Gastrocnemius medialis (tissue), 4 donors: ENCODE results near the gene DRC7. TPM values are rescaled to one million over a fixed set of nuclear protein-coding genes. Genes with fewer than 3 reads are reported as not detected.

Experiments
- ATAC-seq, 2 donors: fragments of 150-250 bp; one replicate each; pipeline ENCODE4 v1.9.1; 2016
- DNase-seq, 2 donors: peaks; one replicate each; pipeline ENCODE4 v3.0.0-alpha.2; 2019
- H3K27ac ChIP-seq, 4 donors: fragments of 200-600 bp; sonication (generic); 1 replicate in 1 of 4; 2 replicates in 3 of 4; pipeline ENCODE4 v1.5.1; 2016 to 2018; ENCODE audit warnings: mild to moderate bottlenecking in 2 of 4, moderate library complexity in 1 of 4
- H3K27me3 ChIP-seq, 3 donors: fragments of 200-600 bp; sonication (generic) in 2 of 3; 1 replicate in 1 of 3; 2 replicates in 2 of 3; pipeline versions ENCODE4 v1.5.1 to v1.6.0; 2016 to 2019; ENCODE audit warnings: mild to moderate bottlenecking in 1 of 3, moderate library complexity in 1 of 3
- H3K36me3 ChIP-seq, 2 donors: fragments of 200-600 bp; sonication (generic) in 1 of 2; one replicate each; pipeline ENCODE4 v1.5.1; 2017 to 2018
- H3K4me1 ChIP-seq, 2 donors: fragments of 200-600 bp; sonication (generic) in 1 of 2; one replicate each; pipeline ENCODE4 v1.5.1; 2016 to 2017; ENCODE audit warnings: mild to moderate bottlenecking in 2 of 2
- H3K4me3 ChIP-seq, 4 donors: fragments of 200-600 bp; sonication (generic) in 3 of 4; 1 replicate in 1 of 4; 2 replicates in 3 of 4; pipeline ENCODE4 v1.5.1; 2016 to 2019; ENCODE audit warnings: mild to moderate bottlenecking in 2 of 4
- H3K9me3 ChIP-seq, 3 donors: fragments of 200-600 bp; sonication (generic) in 2 of 3; 1 replicate in 1 of 3; 2 replicates in 2 of 3; pipeline ENCODE4 v1.5.1; 2016 to 2019
- CTCF ChIP-seq, 5 experiments: fragments of 450-650 bp in 3 of 5; fragments of 200-600 bp in 2 of 5; sonication (generic) in 2 of 5; IDR thresholded peaks in 4 of 5; conservative IDR thresholded peaks in 1 of 5; 1 replicate in 4 of 5; 2 replicates in 1 of 5; pipeline ENCODE4 v1.5.1; 2016 to 2019; ENCODE audit warnings: antibody characterized with exemption in 5 of 5, mild to moderate bottlenecking in 3 of 5, moderate library complexity in 3 of 5
- POLR2A ChIP-seq, 2 donors: fragments of 450-650 bp; IDR thresholded peaks; one replicate each; pipeline ENCODE4 v1.6.1; 2017; ENCODE audit warnings: antibody characterized with exemption in 2 of 2, mild to moderate bottlenecking in 2 of 2, moderate library complexity in 2 of 2
- in situ Hi-C, 4 donors: fragments of 200-750 bp; cut with MboI; loops; one replicate each; pipeline versions ENCODE4 v1.15.0 to v1.8.0; 2017; ENCODE audit warnings: low sequenced_read_pairs in 4 of 4
- intact Hi-C: fragments of 100-400 bp; cut with DNase I; formaldehyde crosslinking; loops from one replicate; pipeline ENCODE4 v1.15.1; 2023; ENCODE audit warnings: low total_unique reads
- total RNA-seq, 4 donors: library from RNA; depleted of rRNA; stranded (reverse); fragments of >200 nt; gene quantifications; one replicate each; pipeline versions ENCODE4 v1.1.0 to v1.2.3, GENCODE V29; 2016

Gene DRC7
- total RNA-seq, 4 donors from 2014 or later: not detected

- no peak for ATAC-seq
- TF ChIP-seq POLR2A (IDR thresholded peaks at IDR 0.05) (no peak), CTCF (IDR thresholded peaks at IDR 0.05 in 4 of 5, conservative IDR thresholded peaks at IDR 0.05 in 1 of 5) (no peak)
- Histone ChIP-seq H3K4me3 (no peak overlapping the region), H3K27me3 (no peaks in the 10 kb centered on the region), H3K4me1 (no peaks in the 10 kb centered on the region), H3K9me3 (no peaks in the 10 kb centered on the region), H3K36me3 (no peaks in the 10 kb centered on the region), H3K27ac (no peak overlapping the region)
- intact Hi-C loops: no loop called here
- in situ Hi-C loops: no loop called here
- DNase-seq: no peak
Measured at GRCh38 chr16:57666353-57667047, 28.1 kb upstream of the DRC7 start.

GRCh38 chr16:57667048-57667525 lies 27.5 kb upstream of the DRC7 start:
- DNase-seq (no peak), ATAC-seq (no peak)
- H3K9me3 ChIP-seq: no peaks in the 10 kb centered on the region
- in situ Hi-C loops (no loop called here), intact Hi-C loops (no loop called here)
- no peak overlapping the region for H3K4me3 ChIP-seq
- no peaks in the 10 kb centered on the region for H3K36me3 ChIP-seq
- H3K27ac ChIP-seq: no peak overlapping the region
- no peaks in the 10 kb centered on the region for H3K27me3 ChIP-seq
- TF ChIP-seq POLR2A (IDR thresholded peaks at IDR 0.05): no peak
- no peak for TF ChIP-seq CTCF (IDR thresholded peaks at IDR 0.05 in 4 of 5, conservative IDR thresholded peaks at IDR 0.05 in 1 of 5)
- no peaks in the 10 kb centered on the region for H3K4me1 ChIP-seq

- intact Hi-C loops: no loop called here
Measured at GRCh38 chr16:57667526-57668262, 26.9 kb upstream of the DRC7 start.

GRCh38 chr16:57668263-57668571 lies 26.4 kb upstream of the DRC7 start, which contains the start of gene ADGRG3:
TSS of gene ADGRG3 (plus strand) at chr16:57668306. CDS start at chr16:57668348, 42 bp downstream.
- H3K9me3 ChIP-seq: no peaks in the 10 kb centered on the region
- no peak for DNase-seq
- no peak within 1 kb of the TSS for H3K27ac ChIP-seq
- no peak for ATAC-seq
- H3K27me3 ChIP-seq: no peaks in the 10 kb centered on the region
- intact Hi-C loops: no loop called here
- no peaks in the 10 kb centered on the region for H3K4me1 ChIP-seq
- H3K4me3 ChIP-seq: no peak within 1 kb of the TSS
- no peak for TF ChIP-seq POLR2A (IDR thresholded peaks at IDR 0.05)
- no peak for TF ChIP-seq CTCF (IDR thresholded peaks at IDR 0.05 in 4 of 5, conservative IDR thresholded peaks at IDR 0.05 in 1 of 5)
- in situ Hi-C loops: no loop called here
- H3K36me3 ChIP-seq: no peaks in the 10 kb centered on the region

More at GRCh38 chr16:57667526-57668262, 26.9 kb upstream of the DRC7 start:
- Histone ChIP-seq H3K27ac (no peak overlapping the region), H3K9me3 (no peaks in the 10 kb centered on the region), H3K36me3 (no peaks in the 10 kb centered on the region), H3K4me3 (no peak overlapping the region), H3K27me3 (no peaks in the 10 kb centered on the region), H3K4me1 (no peaks in the 10 kb centered on the region)
- ATAC-seq (no peak), DNase-seq (no peak)
- in situ Hi-C loops: no loop called here
- no peak for TF ChIP-seq CTCF (IDR thresholded peaks at IDR 0.05 in 4 of 5, conservative IDR thresholded peaks at IDR 0.05 in 1 of 5)
- TF ChIP-seq POLR2A (IDR thresholded peaks at IDR 0.05): no peak
